ENCODE results near the gene ERG28. TPM values are rescaled to one million over a fixed set of nuclear protein-coding genes. Genes with fewer than 3 reads are reported as not detected.

ERG28 gene
- polyA plus RNA-seq, 1 of the 3 experiments (the other 2 are of a cell fraction): 14.8 TPM

GRCh38 chr14:75649773-75650172 is 10.9 kb downstream of the ERG28 start:
- Histone ChIP-seq H3K4me3 (ENCODE audit: low read depth in 2 of 2, low read length in 1 of 2) (no peak overlapping the region), H4K20me1 (ENCODE audit: insufficient read depth) (peaks cover 4% of the 10 kb centered on the region; the same call in 1 of the 2 replicates), H3K27me3 (ENCODE audit: insufficient read depth) (no peaks in the 10 kb centered on the region), H3F3A (replicated peaks; ENCODE audit: insufficient read depth) (peaks cover 6% of the 10 kb centered on the region), H3K4me2 (no peak overlapping the region), H3K27ac (ENCODE audit: low read depth in 2 of 2, low read length in 1 of 2) (no peak overlapping the region), H2AFZ (ENCODE audit: low read depth) (no peak overlapping the region), H3K79me2 (ENCODE audit: insufficient read depth) (no peaks in the 10 kb centered on the region), H3K9ac (no peak overlapping the region), H3K4me1 (ENCODE audit: control insufficient read depth in 1 of 2, insufficient read depth in 2 of 2, low read depth in 1 of 2, low read length in 1 of 2) (no peaks in the 10 kb centered on the region), H3K36me3 (replicated peaks in 1 of 2; ENCODE audit: control insufficient read depth in 1 of 2, insufficient read depth in 2 of 2, low read length in 1 of 2) (peaks cover 26 to 33% of the 10 kb centered on the region in 2 experiments), H3K9me2 (no peaks in the 10 kb centered on the region), H3K9me3 (no peaks in the 10 kb centered on the region)
- TF ChIP-seq NFIC (IDR thresholded peaks at IDR 0.05; ENCODE audit: borderline replicate concordance) (no peak), JUND (IDR thresholded peaks at IDR 0.05) (no peak), GATA2 (CRISPR knock-in tag; IDR thresholded peaks at IDR 0.05) (no peak), RCOR1 (IDR thresholded peaks at IDR 0.05; ENCODE audit: low read length) (no peak), MAX (IDR thresholded peaks at IDR 0.05; ENCODE audit: low read depth) (no peak), GABPA (IDR thresholded peaks at IDR 0.05; ENCODE audit: low read depth) (no peak), USF1 (IDR thresholded peaks at IDR 0.05; ENCODE audit: borderline replicate concordance, low read depth) (no peak), USF2 (IDR thresholded peaks at IDR 0.05; ENCODE audit: borderline replicate concordance, low read depth, low read length) (no peak), FOSL2 (IDR thresholded peaks at IDR 0.05; ENCODE audit: borderline replicate concordance, low read depth) (no peak), FOXM1 (IDR thresholded peaks at IDR 0.05; ENCODE audit: low read depth) (no peak), MXI1 (IDR thresholded peaks at IDR 0.05; ENCODE audit: low read depth, low read length) (no peak)
- 96% methylated on average over 1 of the region's 1 CpG for WGBS (ENCODE audit: low lambda C conversion rate)
- ChIA-PET CTCF (interaction anchor here (1.0 to 11.4 kb wide), 4 partner anchors 8 to 161 kb away, joined by 3 to 439 read pairs (median 30); partner anchors contain the start of gene FLVCR2), POLR2A (no interaction called here)
- DNase-seq: no peak

GRCh38 chr14:75649337-75649736 is 11.3 kb downstream of the ERG28 start:
- Histone ChIP-seq H3F3A (replicated peaks; ENCODE audit: insufficient read depth) (peaks cover 6% of the 10 kb centered on the region), H3K27ac (ENCODE audit: low read depth in 2 of 2, low read length in 1 of 2) (no peak overlapping the region), H2AFZ (ENCODE audit: low read depth) (no peak overlapping the region), H4K20me1 (ENCODE audit: insufficient read depth) (peaks cover 4% of the 10 kb centered on the region; the same call in 1 of the 2 replicates), H3K9me3 (no peaks in the 10 kb centered on the region), H3K4me2 (no peak overlapping the region), H3K4me3 (ENCODE audit: low read depth in 2 of 2, low read length in 1 of 2) (no peak overlapping the region), H3K4me1 (ENCODE audit: control insufficient read depth in 1 of 2, insufficient read depth in 2 of 2, low read depth in 1 of 2, low read length in 1 of 2) (no peaks in the 10 kb centered on the region), H3K79me2 (ENCODE audit: insufficient read depth) (no peaks in the 10 kb centered on the region), H3K9me2 (no peaks in the 10 kb centered on the region), H3K27me3 (ENCODE audit: insufficient read depth) (no peaks in the 10 kb centered on the region), H3K9ac (no peak overlapping the region), H3K36me3 (replicated peaks in 1 of 2; ENCODE audit: control insufficient read depth in 1 of 2, insufficient read depth in 2 of 2, low read length in 1 of 2) (peaks cover 23 to 33% of the 10 kb centered on the region in 2 experiments)
- CTCF ChIA-PET: interaction anchor here (1.0 to 11.4 kb wide), 4 partner anchors 8 to 161 kb away, joined by 3 to 439 read pairs (median 30); partner anchors contain the start of gene FLVCR2
- 95% methylated on average over 1 of the region's 1 CpG for WGBS (ENCODE audit: low lambda C conversion rate)
- DNase-seq: no peak
- POLR2A ChIA-PET: no interaction called here
- TF ChIP-seq EP300 (IDR thresholded peaks at IDR 0.05; ENCODE audit: borderline replicate concordance in 1 of 2, low read depth in 1 of 2, low read length in 1 of 2) (no peak), IRF3 (IDR thresholded peaks at IDR 0.05; ENCODE audit: low read depth, low read length) (no peak), CHD2 (IDR thresholded peaks at IDR 0.05; ENCODE audit: low read length, partially characterized antibody) (no peak), EZH2phosphoT487 (IDR thresholded peaks at IDR 0.05; ENCODE audit: borderline replicate concordance, low read depth) (no peak), TEAD4 (IDR thresholded peaks at IDR 0.05; ENCODE audit: borderline replicate concordance, insufficient read depth) (no peak), TCF12 (IDR thresholded peaks at IDR 0.05) (no peak), MAX (IDR thresholded peaks at IDR 0.05; ENCODE audit: low read depth) (no peak), RCOR1 (IDR thresholded peaks at IDR 0.05; ENCODE audit: low read length) (no peak), NRF1 (IDR thresholded peaks at IDR 0.05; ENCODE audit: low read depth, low read length) (no peak), GABPA (IDR thresholded peaks at IDR 0.05; ENCODE audit: low read depth) (no peak), RXRA (IDR thresholded peaks at IDR 0.05; ENCODE audit: borderline replicate concordance, low read depth) (no peak), JUND (IDR thresholded peaks at IDR 0.05) (no peak), YY1 (IDR thresholded peaks at IDR 0.05; ENCODE audit: low read depth) (no peak), MXI1 (IDR thresholded peaks at IDR 0.05; ENCODE audit: low read depth, low read length) (no peak)

Data from SK-N-SH (cell line).